K562 (cell line): ENCODE data around the gene PCAT6. TPM values are rescaled to one million over a fixed set of nuclear protein-coding genes. Genes with fewer than 3 reads are reported as not detected.
A peak's percentile ranks its signal among the peaks of the same experiment; 100 is the strongest.

Experiments
- ARID1B ChIP-seq: fragments of 450-650 bp; IDR thresholded peaks from 2 replicates; pipeline ENCODE4 v1.6.1; 2016; ENCODE audit warnings: antibody characterized with exemption, mild to moderate bottlenecking, inconsistent platforms
- CBX1 ChIP-seq: sonication (generic); IDR thresholded peaks from 2 replicates; pipeline ENCODE4 v1.6.1; 2016; ENCODE audit warnings: antibody characterized with exemption, low read depth, mild to moderate bottlenecking
- DIDO1 ChIP-seq: fragments of 450-650 bp; IDR thresholded peaks from 2 replicates; pipeline ENCODE4 v1.6.1; 2016; ENCODE audit warnings: low read depth, missing biosample characterization, missing genetic modification characterization
- EGR1 ChIP-seq: fragments of 450-650 bp; conservative IDR thresholded peaks from 2 replicates; pipeline ENCODE4 v1.6.1; 2017; ENCODE audit warnings: mild to moderate bottlenecking
- KDM4B ChIP-seq, 2 experiments: fragments of 450-650 bp in 1 of 2; sonication (generic) in 1 of 2; IDR thresholded peaks; 2 replicates each; pipeline ENCODE4 v1.6.1; 2016 to 2017; ENCODE audit warnings: borderline replicate concordance in 2 of 2, antibody characterized with exemption in 1 of 2, low read depth in 1 of 2, mild to moderate bottlenecking in 1 of 2
- NFXL1 ChIP-seq: fragments of 450-650 bp; formaldehyde crosslinking; IDR thresholded peaks from 2 replicates; pipeline ENCODE4 v1.4.0; 2021; ENCODE audit warnings: mild to moderate bottlenecking
- NR2F6 ChIP-seq: fragments of 450-650 bp; formaldehyde crosslinking; IDR thresholded peaks from 2 replicates; pipeline ENCODE4 v1.4.0; 2020; ENCODE audit warnings: mild to moderate bottlenecking
- PHF21A ChIP-seq: fragments of 450-650 bp; IDR thresholded peaks from 2 replicates; pipeline ENCODE4 v1.6.1; 2017; ENCODE audit warnings: low read depth, borderline replicate concordance
- PHF8 ChIP-seq: fragments of 200-600 bp; sonication (generic); IDR thresholded peaks from 2 replicates; pipeline ENCODE4 v1.6.1; 2012; ENCODE audit warnings: mixed run types, mild to moderate bottlenecking, inconsistent platforms, low read length, moderate library complexity, borderline replicate concordance
- PML ChIP-seq: IDR thresholded peaks from 2 replicates; pipeline ENCODE4 v1.6.1; 2012; ENCODE audit warnings: low read length, inconsistent platforms
- POLR2AphosphoS5 ChIP-seq: IDR thresholded peaks from 2 replicates; pipeline ENCODE4 v1.6.1; 2011; ENCODE audit warnings: mild to moderate bottlenecking, low read depth, low read length, moderate library complexity; ENCODE audit not compliant: control insufficient read depth, insufficient read depth
- POLR2H ChIP-seq: IDR thresholded peaks from 2 replicates; pipeline ENCODE4 v1.6.1; 2016; ENCODE audit warnings: missing genetic modification characterization, low read depth, mild to moderate bottlenecking, control low read depth, missing compliant biosample characterization, moderate library complexity
- RCOR1 ChIP-seq, 2 experiments: IDR thresholded peaks; 2 replicates each; pipeline ENCODE4 v1.6.1; 2012; ENCODE audit warnings: low read depth in 2 of 2, low read length in 2 of 2, borderline replicate concordance in 1 of 2, improper control_type of control experiment in 1 of 2
- SMAD3 ChIP-seq: fragments of 450-650 bp; formaldehyde crosslinking; conservative IDR thresholded peaks from 2 replicates; pipeline ENCODE4 v1.4.0; 2020; ENCODE audit warnings: mild to moderate bottlenecking
- STAG1 ChIP-seq: sonication (generic); formaldehyde crosslinking; IDR thresholded peaks from 2 replicates; pipeline ENCODE4 v1.5.0; 2020; ENCODE audit warnings: missing genetic modification reagents, borderline replicate concordance
- SUPT5H ChIP-seq: fragments of 450-650 bp; IDR thresholded peaks from 2 replicates; pipeline ENCODE4 v1.6.1; 2016
- TAF9B ChIP-seq: fragments of 450-650 bp; IDR thresholded peaks from 2 replicates; pipeline ENCODE4 v1.6.1; 2018; ENCODE audit warnings: mild to moderate bottlenecking; ENCODE audit not compliant: partially characterized antibody
- U2AF1 ChIP-seq: fragments of 200-400 bp; formaldehyde crosslinking; optimal IDR thresholded peaks from 2 replicates; pipeline ENCODE3; 2017; ENCODE audit warnings: mild to moderate bottlenecking, low read depth, low read length, moderate library complexity
- ZKSCAN1 ChIP-seq: fragments of 150-350 bp; IDR thresholded peaks from 2 replicates; pipeline ENCODE4 v1.6.1; 2016; ENCODE audit warnings: low read depth, low read length
- ZNF140 ChIP-seq: fragments of 250-450 bp; sonication (Bioruptor Pico); IDR thresholded peaks from 2 replicates; pipeline ENCODE4 v1.8.0; 2021; ENCODE audit warnings: moderate library complexity, mild to moderate bottlenecking, inconsistent platforms
- ZNF175 ChIP-seq: fragments of 200-800 bp; sonication (Bioruptor generic); IDR thresholded peaks from 2 replicates; pipeline ENCODE4 v1.6.1; 2016; ENCODE audit warnings: low read depth, mild to moderate bottlenecking, missing genetic modification characterization, missing compliant biosample characterization
- ZNF212 ChIP-seq: fragments of 450-650 bp; formaldehyde crosslinking; IDR thresholded peaks from 2 replicates; pipeline ENCODE4 v1.4.0; 2020; ENCODE audit warnings: mild to moderate bottlenecking
- ZNF507 ChIP-seq: conservative IDR thresholded peaks from 2 replicates; pipeline ENCODE4 v1.6.1; 2017; ENCODE audit warnings: missing genetic modification characterization, missing compliant biosample characterization
- polyA plus RNA-seq, 8 experiments: library from polyadenylated mRNA; depleted of rRNA in 4 of 8; stranded (reverse) in 5 of 8; unstranded in 3 of 8; fragments of >200 nt; fragmentation: Nextera tagmentation in 2 of 8; fragmentation: Illumina TruSeq in 1 of 8; extraction: Ambion mirVana in 2 of 8; extraction: Trizol in 1 of 8; gene quantifications; 2 replicates each; pipeline versions ENCODE4 v1.2.1 to v1.2.3, GENCODE V29; 2011 to 2014; ENCODE audit warnings: inconsistent platforms in 1 of 8, missing spikeins in 1 of 8
- total RNA-seq, 7 experiments: library from RNA; depleted of rRNA in 6 of 7; stranded (reverse); fragments of >200 nt in 6 of 7; fragmentation: Illumina TruSeq in 2 of 7; extraction: Trizol in 2 of 7; gene quantifications; 2 replicates each; pipeline versions ENCODE4 v1.2.1 to v1.2.3, GENCODE V29; 2011 to 2021; ENCODE audit warnings: low replicate concordance in 1 of 7
- TF ChIP-seq, protein P1 (sequence below): sonication (generic); formaldehyde crosslinking; IDR thresholded peaks from 2 replicates; pipeline ENCODE4 v1.8.0; 2022; ENCODE audit warnings: mild to moderate bottlenecking, missing genetic modification reagents
- TF ChIP-seq, protein P2 (sequence below), 2 experiments: fragments of 200-800 bp in 1 of 2; sonication (Bioruptor generic) in 1 of 2; sonication (generic) in 1 of 2; formaldehyde crosslinking in 1 of 2; IDR thresholded peaks in 1 of 2; conservative IDR thresholded peaks in 1 of 2; 2 replicates each; pipeline versions ENCODE4 v1.5.0 to v1.6.1; 2016 to 2020; ENCODE audit warnings: missing compliant biosample characterization in 1 of 2, missing genetic modification characterization in 1 of 2, missing genetic modification reagents in 1 of 2
- TF ChIP-seq, protein P3 (sequence below): sonication (generic); formaldehyde crosslinking; IDR thresholded peaks from 2 replicates; pipeline ENCODE4 v1.9.0; 2022; ENCODE audit warnings: mild to moderate bottlenecking, missing genetic modification reagents

The PCAT6 gene
- total and polyA plus RNA-seq, 9 of the 15 experiments (the other 6 are each of a cell fraction or from before 2014, with no cell fraction given): 0.25 to 2.4 (median 0.54) TPM; not detected in 1

DNA sequence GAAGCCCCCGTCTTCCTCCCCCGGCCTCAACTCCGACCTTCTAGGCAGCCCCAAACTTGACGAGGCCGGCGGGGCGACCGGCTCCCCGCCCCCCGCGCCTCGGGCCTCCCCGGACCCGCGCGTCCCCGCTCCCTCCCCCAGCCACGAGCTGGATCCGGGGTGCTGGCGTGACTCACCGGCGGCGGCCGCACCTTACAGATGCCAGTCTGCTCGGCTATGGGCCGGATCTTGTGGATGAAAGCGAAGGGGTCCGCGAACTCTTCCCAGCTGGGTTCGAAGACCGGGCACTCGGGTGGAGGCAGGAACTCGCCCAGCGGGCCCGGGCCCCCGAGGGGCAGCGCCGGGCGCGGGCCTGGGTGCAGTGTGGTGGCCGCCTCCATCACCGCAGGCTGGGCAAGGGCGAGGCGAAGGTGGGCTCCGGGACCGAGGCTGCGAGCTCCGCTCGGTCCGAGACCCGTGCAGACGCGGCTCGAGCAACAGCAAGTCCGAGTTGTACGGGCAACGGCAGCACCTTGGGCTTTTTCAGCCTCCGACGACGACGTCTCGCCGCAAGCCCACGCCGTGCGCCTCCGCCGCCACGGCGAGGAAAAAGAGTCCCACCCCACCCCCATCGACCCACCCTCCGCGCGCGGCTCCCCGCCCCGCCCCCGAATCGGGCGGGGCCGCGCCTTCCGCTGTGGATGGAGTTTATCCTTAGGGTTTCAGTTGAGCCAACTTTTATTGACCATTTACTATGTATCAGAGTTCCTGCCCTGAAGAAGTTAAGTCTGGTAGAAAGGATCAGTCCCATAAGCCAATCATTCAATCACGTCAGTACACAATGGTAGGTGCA lies 2.6 kb upstream of the PCAT6 start, which contains the start of gene KDM5B (continued):
- TF ChIP-seq NR2F6 (CRISPR knock-in tag) (0 out of 2 replicates have a peak, but pooled peaks have one; percentile 28), POLR2H (peak; percentile 78), CBX1 (peak; percentile 36; the same call in 1 of the 2 replicates), PHF8 (peak; percentile 77; the same call in 1 of the 2 replicates), U2AF1 (peak; percentile 87), SUPT5H (peak; percentile 82), ZKSCAN1 (no peak), KDM4B (IDR thresholded peaks at IDR 0.05; ENCODE audit: borderline replicate concordance in 2 of 2, low read depth in 1 of 2) (peak in 1 of 2 experiments; percentile 86; a peak in 1 of 4 replicates), PHF21A (no peak), ZNF507 (tag) (no peak), PML (peak; percentile 64; the same call in 1 of the 2 replicates), SMAD3 (CRISPR knock-in tag) (0 out of 2 replicates have a peak, but pooled peaks have one; percentile 61), RCOR1 (IDR thresholded peaks at IDR 0.05; ENCODE audit: borderline replicate concordance in 1 of 2, low read depth in 2 of 2, low read length in 2 of 2) (peak in 1 of 2 experiments; percentile 49; a peak in 2 of 4 replicates), EGR1 (peak; percentile 68), ZNF212 (CRISPR knock-in tag) (0 out of 2 replicates have a peak, but pooled peaks have one; percentile 53), POLR2AphosphoS5 (peak; percentile 63; the same call in 1 of the 2 replicates), TAF9B (peak; percentile 70), ZNF140 (CRISPR knock-in tag) (no peak), DIDO1 (tag) (no peak), STAG1 (CRISPR knock-in tag) (peak; percentile 35; the same call in 1 of the 2 replicates), NFXL1 (no peak), ZNF175 (CRISPR knock-in tag) (no peak), ARID1B (no peak)
- TF ChIP-seq, protein P1, sequence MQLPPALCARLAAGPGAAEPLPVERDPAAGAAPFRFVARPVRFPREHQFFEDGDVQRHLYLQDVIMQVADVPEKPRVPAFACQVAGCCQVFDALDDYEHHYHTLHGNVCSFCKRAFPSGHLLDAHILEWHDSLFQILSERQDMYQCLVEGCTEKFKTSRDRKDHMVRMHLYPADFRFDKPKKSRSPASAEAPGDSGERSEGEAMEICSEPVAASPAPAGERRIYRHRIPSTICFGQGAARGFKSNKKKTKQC (CRISPR knock-in tag): peak; percentile 82
- TF ChIP-seq, protein P2, sequence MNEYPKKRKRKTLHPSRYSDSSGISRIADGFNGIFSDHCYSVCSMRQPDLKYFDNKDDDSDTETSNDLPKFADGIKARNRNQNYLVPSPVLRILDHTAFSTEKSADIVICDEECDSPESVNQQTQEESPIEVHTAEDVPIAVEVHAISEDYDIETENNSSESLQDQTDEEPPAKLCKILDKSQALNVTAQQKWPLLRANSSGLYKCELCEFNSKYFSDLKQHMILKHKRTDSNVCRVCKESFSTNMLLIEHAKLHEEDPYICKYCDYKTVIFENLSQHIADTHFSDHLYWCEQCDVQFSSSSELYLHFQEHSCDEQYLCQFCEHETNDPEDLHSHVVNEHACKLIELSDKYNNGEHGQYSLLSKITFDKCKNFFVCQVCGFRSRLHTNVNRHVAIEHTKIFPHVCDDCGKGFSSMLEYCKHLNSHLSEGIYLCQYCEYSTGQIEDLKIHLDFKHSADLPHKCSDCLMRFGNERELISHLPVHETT (CRISPR knock-in tag; conservative IDR thresholded peaks at IDR 0.05 in 1 of 2, IDR thresholded peaks at IDR 0.05 in 1 of 2): 0 out of 4 replicates have a peak, but pooled peaks of 1 of the 2 experiments have one; percentile 20
- TF ChIP-seq, protein P3, sequence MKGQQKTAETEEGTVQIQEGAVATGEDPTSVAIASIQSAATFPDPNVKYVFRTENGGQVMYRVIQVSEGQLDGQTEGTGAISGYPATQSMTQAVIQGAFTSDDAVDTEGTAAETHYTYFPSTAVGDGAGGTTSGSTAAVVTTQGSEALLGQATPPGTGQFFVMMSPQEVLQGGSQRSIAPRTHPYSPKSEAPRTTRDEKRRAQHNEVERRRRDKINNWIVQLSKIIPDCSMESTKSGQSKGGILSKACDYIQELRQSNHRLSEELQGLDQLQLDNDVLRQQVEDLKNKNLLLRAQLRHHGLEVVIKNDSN: peak; percentile 32
